H1 (cell line): ENCODE results near the gene RHOXF2B. TPM values are rescaled to one million over a fixed set of nuclear protein-coding genes. Genes with fewer than 3 reads are reported as not detected.
A peak's percentile ranks its signal among the peaks of the same experiment; 100 is the strongest.
"Not testable (repeated sequence)": the region's sequence is repeated elsewhere in the genome, so short reads cannot be mapped to it uniquely, and the experiment has no call there.

ENCODE experiments used
- CTCF ChIA-PET: fragments of 300-600 bp; sonication (Branson Sonifier 250); formaldehyde crosslinking; loops from one replicate; lab custom pipeline; 2021; ENCODE audit not compliant: partially characterized antibody; lab: Charles Lee
- POLR2A ChIA-PET: fragments of 300-600 bp; sonication (Branson Sonifier 250); formaldehyde crosslinking; loops from one replicate; lab custom pipeline; 2021; ENCODE audit warnings: inconsistent platforms; ENCODE audit not compliant: partially characterized antibody; lab: Charles Lee
- DNase-seq, 2 experiments: peaks; one replicate each; pipeline versions ENCODE4 v3.0.0 to v3.0.0-alpha.2; 2010 to 2022; ENCODE audit warnings: low spot score in 2 of 2, low read depth in 1 of 2, mixed read lengths in 1 of 2
- FAIRE-seq: peaks from 2 replicates; lab custom pipeline; 2011; peaks lifted over from hg19 to GRCh38; lab: Jason Lieb, UNC
- H2AFZ ChIP-seq: 2 replicates; pipeline ENCODE4 v1.8.1; 2012; ENCODE audit warnings: low read length, inconsistent platforms
- H2AK5ac ChIP-seq: 2 replicates; pipeline ENCODE4 v1.6.1; 2013; ENCODE audit warnings: low read depth, low read length
- H2BK120ac ChIP-seq: replicated peaks from 2 replicates; pipeline ENCODE3; 2013; ENCODE audit warnings: low read depth, low read length, inconsistent platforms
- H2BK12ac ChIP-seq: 2 replicates; pipeline ENCODE4 v1.6.1; 2013; ENCODE audit warnings: low read depth, low read length
- H2BK15ac ChIP-seq: 2 replicates; pipeline ENCODE4 v1.6.1; 2013; ENCODE audit warnings: low read length
- H2BK20ac ChIP-seq: 2 replicates; pipeline ENCODE4 v1.6.1; 2013; ENCODE audit warnings: low read length
- H2BK5ac ChIP-seq: 2 replicates; pipeline ENCODE4 v1.6.1; 2013; ENCODE audit warnings: low read depth, low read length
- H3K14ac ChIP-seq: 2 replicates; pipeline ENCODE4 v1.6.1; 2013; ENCODE audit warnings: inconsistent platforms; ENCODE audit not compliant: insufficient read length
- H3K18ac ChIP-seq: 2 replicates; pipeline ENCODE4 v1.6.1; 2013; ENCODE audit warnings: low read length; ENCODE audit errors: extremely low read depth
- H3K23ac ChIP-seq: 2 replicates; pipeline ENCODE4 v1.6.1; 2013; ENCODE audit warnings: inconsistent platforms; ENCODE audit not compliant: insufficient read length
- H3K23me2 ChIP-seq: 2 replicates; pipeline ENCODE4 v1.6.1; 2013; ENCODE audit warnings: low read depth, low read length
- H3K27ac ChIP-seq: 2 replicates; pipeline ENCODE4 v1.6.1; 2011; ENCODE audit warnings: low read depth, low read length, inconsistent platforms
- H3K27me3 ChIP-seq, 4 experiments: replicated peaks in 1 of 4; 1 replicate in 1 of 4; 2 replicates in 3 of 4; pipeline versions ENCODE4 v1.6.1 to v1.8.1; 2011 to 2013; ENCODE audit warnings: low read length in 3 of 4, mild to moderate bottlenecking in 3 of 4, inconsistent platforms in 2 of 4, mixed read lengths in 2 of 4, moderate library complexity in 1 of 4; ENCODE audit not compliant: control insufficient read depth in 3 of 4, insufficient read depth in 3 of 4; ENCODE audit errors: extremely low read depth in 1 of 4
- H3K36me3 ChIP-seq, 4 experiments: 2 replicates each; pipeline versions ENCODE4 v1.6.1 to v1.8.1; 2011 to 2013; ENCODE audit warnings: mild to moderate bottlenecking in 4 of 4, low read length in 3 of 4, moderate library complexity in 2 of 4, control low read depth in 1 of 4, inconsistent platforms in 1 of 4; ENCODE audit not compliant: insufficient read depth in 4 of 4, control insufficient read depth in 2 of 4
- H3K4ac ChIP-seq: replicated peaks from 2 replicates; pipeline ENCODE3; 2013; ENCODE audit warnings: low read length, low read depth, mixed read lengths, inconsistent platforms; ENCODE audit not compliant: insufficient read length
- H3K4me1 ChIP-seq, 4 experiments: replicated peaks in 1 of 4; 1 replicate in 1 of 4; 2 replicates in 3 of 4; pipeline versions ENCODE4 v1.6.1 to v1.8.1; 2011 to 2013; ENCODE audit warnings: low read length in 3 of 4, inconsistent platforms in 2 of 4, mixed read lengths in 1 of 4; ENCODE audit not compliant: insufficient read depth in 4 of 4, control insufficient read depth in 3 of 4
- H3K4me2 ChIP-seq, 2 experiments: 2 replicates each; pipeline versions ENCODE4 v1.6.1 to v1.8.1; 2011 to 2013; ENCODE audit warnings: low read depth in 2 of 2, low read length in 2 of 2, control low read depth in 1 of 2, inconsistent platforms in 1 of 2, mild to moderate bottlenecking in 1 of 2; ENCODE audit not compliant: insufficient read depth in 1 of 2
- H3K4me3 ChIP-seq, 4 experiments: fragments of 200-600, 300-600 bp in 1 of 4; sonication (generic), shearing (Covaris generic), sonication (Bioruptor Twin) in 1 of 4; 2 replicates each; pipeline versions ENCODE4 v1.5.1 to v1.8.1; 2011 to 2016; ENCODE audit warnings: low read length in 4 of 4, low read depth in 3 of 4, control low read depth in 2 of 4, inconsistent platforms in 2 of 4, mild to moderate bottlenecking in 2 of 4, mixed read lengths in 1 of 4, moderate library complexity in 1 of 4; ENCODE audit not compliant: insufficient read depth in 2 of 4; ENCODE audit errors: extremely low read depth in 1 of 4
- H3K56ac ChIP-seq: replicated peaks from 2 replicates; pipeline ENCODE3; 2013; ENCODE audit warnings: low read depth, mild to moderate bottlenecking, mixed read lengths, low read length, inconsistent platforms; ENCODE audit not compliant: insufficient read length
- H3K79me1 ChIP-seq: 2 replicates; pipeline ENCODE4 v1.6.1; 2013; ENCODE audit warnings: low read depth, low read length, control low read depth
- H3K79me2 ChIP-seq, 2 experiments: 2 replicates each; pipeline versions ENCODE4 v1.6.1 to v1.8.1; 2012 to 2013; ENCODE audit warnings: low read length in 2 of 2, mild to moderate bottlenecking in 2 of 2, inconsistent platforms in 1 of 2; ENCODE audit not compliant: insufficient read depth in 2 of 2, control insufficient read depth in 1 of 2
- H3K9ac ChIP-seq, 4 experiments: replicated peaks in 1 of 4; 1 replicate in 1 of 4; 2 replicates in 3 of 4; pipeline versions ENCODE4 v1.6.1 to v1.8.1; 2011 to 2013; ENCODE audit warnings: low read depth in 3 of 4, low read length in 3 of 4, control low read depth in 2 of 4, mild to moderate bottlenecking in 2 of 4, moderate library complexity in 2 of 4, inconsistent platforms in 1 of 4; ENCODE audit errors: extremely low read depth in 1 of 4
- H3K9me3 ChIP-seq, 2 experiments: 2 replicates each; pipeline versions ENCODE4 v1.6.1 to v1.8.1; 2012 to 2013; ENCODE audit warnings: mild to moderate bottlenecking in 2 of 2, moderate library complexity in 2 of 2, control low read depth in 1 of 2, inconsistent platforms in 1 of 2, low read depth in 1 of 2, low read length in 1 of 2, mixed read lengths in 1 of 2; ENCODE audit not compliant: insufficient read depth in 2 of 2
- H4K20me1 ChIP-seq, 2 experiments: replicated peaks in 1 of 2; 2 replicates each; pipeline versions ENCODE3 to v1.8.1; 2011 to 2013; ENCODE audit warnings: inconsistent platforms in 2 of 2, low read length in 2 of 2, mild to moderate bottlenecking in 1 of 2; ENCODE audit not compliant: insufficient read depth in 2 of 2, control insufficient read depth in 1 of 2
- H4K5ac ChIP-seq: 2 replicates; pipeline ENCODE4 v1.6.1; 2013; ENCODE audit warnings: low read length, low read depth, mixed read lengths, inconsistent platforms; ENCODE audit not compliant: insufficient read length
- H4K8ac ChIP-seq: 2 replicates; pipeline ENCODE4 v1.8.0; 2013; ENCODE audit warnings: mild to moderate bottlenecking, moderate library complexity, low read length, inconsistent platforms; ENCODE audit not compliant: insufficient read depth; ENCODE audit errors: extremely low read depth
- H4K91ac ChIP-seq: replicated peaks from 2 replicates; pipeline ENCODE3; 2013; ENCODE audit warnings: low read length, mixed read lengths, inconsistent platforms; ENCODE audit not compliant: insufficient read length
- WGBS, 2 experiments: shearing (Covaris generic) in 1 of 2; methylation state at CpG; one replicate each; pipeline versions ENCODE4 v1.1.6 to v1.1.7; 2013 to 2015; ENCODE audit warnings: low lambda C conversion rate in 2 of 2, mixed read lengths in 2 of 2, inconsistent platforms in 1 of 2, low coverage in 1 of 2, missing lambda C conversion rate in 1 of 2; ENCODE audit not compliant: insufficient replicate concordance in 2 of 2, insufficient coverage in 1 of 2, insufficient read length in 1 of 2; ENCODE audit errors: extremely low coverage in 1 of 2, missing lambda C conversion rate in 1 of 2; 5-methylcytosine and 5-hydroxymethylcytosine counted together
- polyA plus RNA-seq, 7 experiments: library from polyadenylated mRNA; depleted of rRNA in 3 of 7; stranded (reverse) in 5 of 7; unstranded in 2 of 7; fragments of >200 nt in 5 of 7; fragments of 200-250 nt in 2 of 7; gene quantifications; 1 replicate in 5 of 7; 2 replicates in 1 of 7; 4 replicates in 1 of 7; pipeline versions ENCODE4 v1.2.1 to v1.2.3, GENCODE V29; 2011 to 2013; ENCODE audit warnings: missing spikeins in 2 of 7, mixed read lengths in 2 of 7
- total RNA-seq: library from RNA; stranded (reverse); fragmentation: NEBNext Ultra II Directional; extraction: Animal tissue kit (Norgen Biotek cat#: 25700); gene quantifications from 2 replicates; pipeline ENCODE4 v1.2.1, GENCODE V29; 2021

The RHOXF2B gene
- total and polyA plus RNA-seq, 2 of the 8 experiments (the other 6 are each of a cell fraction or from before 2014, with no cell fraction given), result not detected

DNA sequence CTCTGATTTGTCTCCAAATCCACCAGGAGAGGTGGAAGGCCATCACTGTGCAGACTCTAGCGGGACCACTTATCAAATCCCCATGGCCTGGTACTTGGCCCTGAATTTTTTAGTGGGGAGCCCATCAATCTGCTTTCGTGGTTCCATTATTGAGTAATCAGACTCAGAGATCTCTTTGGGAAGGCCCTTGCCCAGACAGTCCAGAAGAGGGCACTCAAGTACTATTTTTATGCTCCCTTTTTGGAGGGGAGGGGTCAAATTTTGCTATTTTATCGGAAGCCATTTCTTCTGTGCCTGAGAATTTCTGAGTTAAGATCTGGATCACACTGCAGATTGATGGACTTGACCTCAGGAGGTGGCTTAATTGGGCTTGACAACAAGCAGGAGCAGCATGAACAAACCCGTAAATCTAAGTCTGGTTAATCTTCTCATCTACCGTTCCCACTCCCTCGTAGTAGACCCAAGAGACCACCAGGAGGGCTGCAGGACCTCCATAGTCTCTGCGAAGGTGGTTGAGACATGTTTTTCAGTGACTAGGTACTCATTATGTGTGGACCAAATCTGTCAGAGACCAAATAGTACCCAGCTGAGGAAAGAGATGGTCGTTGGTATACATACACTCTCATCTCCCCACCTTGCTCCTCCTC is 38.3 kb downstream of the RHOXF2B start:
- H2AFZ ChIP-seq, H3K4me3 ChIP-seq, H3K23ac ChIP-seq, H3K36me3 ChIP-seq, H3K4me2 ChIP-seq, H2BK15ac ChIP-seq, POLR2A ChIA-PET, H3K4me1 ChIP-seq, H3K27ac ChIP-seq, H3K9me3 ChIP-seq, CTCF ChIA-PET, H2BK12ac ChIP-seq, H2BK20ac ChIP-seq, H2BK120ac ChIP-seq, H3K18ac ChIP-seq, H2AK5ac ChIP-seq, H4K5ac ChIP-seq, H3K9ac ChIP-seq, H4K91ac ChIP-seq, H3K79me2 ChIP-seq, H4K20me1 ChIP-seq, H3K4ac ChIP-seq, H3K56ac ChIP-seq, H3K79me1 ChIP-seq, H4K8ac ChIP-seq, H2BK5ac ChIP-seq, H3K14ac ChIP-seq, H3K23me2 ChIP-seq, DNase-seq, H3K27me3 ChIP-seq: not testable (repeated sequence)
- FAIRE-seq, result peak; percentile 57
- no CpG with 5 or more reads among the region's 8 CpGs for WGBS, 2 experiments
